ENCODE data around the gene ESR2.
"Not testable (repeated sequence)": the region's sequence is repeated elsewhere in the genome, so short reads cannot be mapped to it uniquely, and the experiment has no call there.

ESR2 gene

GRCh38 chr14:64220056-64220455, 74.1 kb downstream of the ESR2 start:
- DNase-seq = no peak

- DNase-seq = no peak
Observed at GRCh38 chr14:64218344-64219240, 75.6 kb downstream of the ESR2 start.

GRCh38 chr14:64217834-64218233, 76.3 kb downstream of the ESR2 start:
- no peak for DNase-seq

GRCh38 chr14:64217308-64217707, 76.9 kb downstream of the ESR2 start:
- DNase-seq = no peak

DNA sequence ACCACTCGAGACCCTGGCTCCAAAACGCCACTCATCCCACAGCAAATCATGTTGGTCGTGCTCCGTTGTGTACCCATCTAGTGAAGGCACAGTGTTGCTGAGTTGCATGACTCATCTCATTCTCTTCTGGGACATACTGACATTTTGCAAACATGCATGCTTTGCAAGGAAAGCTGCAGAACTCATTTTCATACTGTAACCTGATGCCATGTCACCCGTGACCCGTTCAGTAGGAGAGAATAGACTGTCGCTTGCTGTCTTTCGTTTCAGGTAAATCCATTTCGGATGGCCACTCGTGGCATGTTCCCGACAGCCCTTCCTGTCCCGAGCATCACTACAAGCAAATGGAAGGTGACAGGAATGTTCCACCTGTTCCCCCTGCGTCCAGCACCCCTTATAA, 78.2 kb downstream of the ESR2 start:
- no peak for DNase-seq

GRCh38 chr14:64215274-64215673, 78.9 kb downstream of the ESR2 start:
- no peak for DNase-seq

DNA sequence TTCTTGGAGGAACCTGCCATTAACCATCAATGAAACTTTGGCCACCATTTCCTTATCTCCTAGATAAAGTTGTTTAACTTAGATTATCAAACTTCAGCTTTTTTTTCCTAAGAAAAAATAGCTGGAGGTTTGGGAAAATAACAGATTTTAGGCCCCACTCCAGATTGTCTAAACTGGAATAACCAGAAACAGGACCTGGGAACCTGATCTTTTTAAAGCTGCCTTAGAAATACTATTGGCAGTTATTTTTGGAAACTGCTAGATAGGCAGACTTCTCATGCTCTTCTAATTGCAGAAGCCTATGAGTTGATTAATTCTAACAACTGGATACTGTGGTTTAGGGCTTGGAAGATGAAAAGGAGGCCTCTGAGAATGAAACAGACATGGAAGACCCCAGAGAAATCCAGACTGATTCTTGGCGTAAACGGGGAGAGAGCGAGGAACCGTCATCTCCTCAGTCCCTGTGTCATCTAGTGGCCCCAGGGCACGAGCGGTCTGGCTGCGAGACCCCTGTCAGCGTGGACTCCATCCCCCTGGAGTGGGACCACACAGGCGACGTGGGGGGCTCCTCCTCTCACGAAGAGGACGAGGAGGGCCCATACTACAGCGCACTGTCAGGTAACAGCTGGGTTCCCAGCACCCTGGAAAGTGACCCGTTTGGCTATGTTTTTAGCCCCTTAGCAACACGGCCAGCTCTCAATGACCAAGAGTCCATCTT, 80.2 kb downstream of the ESR2 start:
- no peak for DNase-seq

DNA sequence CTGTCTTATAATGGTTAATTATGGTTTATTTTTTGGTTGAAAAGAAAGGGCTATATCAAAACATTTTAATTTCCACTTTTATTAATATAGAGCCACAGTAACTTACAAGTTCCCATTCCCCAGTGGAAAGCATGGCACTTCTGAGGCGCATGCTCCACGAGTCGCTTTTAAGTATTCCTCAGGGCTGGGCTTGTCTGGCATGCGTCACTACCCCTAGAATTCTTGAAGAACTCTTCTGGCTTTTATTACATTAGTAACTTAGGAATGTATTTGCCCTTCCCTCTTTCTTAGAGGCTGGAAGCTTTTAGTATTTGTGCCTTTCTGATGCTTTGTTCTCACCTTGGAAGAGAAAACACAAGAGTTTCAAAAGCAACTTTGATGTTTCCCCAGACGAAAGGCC, 81.1 kb downstream of the ESR2 start:
- DNase-seq = no peak

GRCh38 chr14:64212666-64213065, 81.5 kb downstream of the ESR2 start:
- DNase-seq = no peak

DNA sequence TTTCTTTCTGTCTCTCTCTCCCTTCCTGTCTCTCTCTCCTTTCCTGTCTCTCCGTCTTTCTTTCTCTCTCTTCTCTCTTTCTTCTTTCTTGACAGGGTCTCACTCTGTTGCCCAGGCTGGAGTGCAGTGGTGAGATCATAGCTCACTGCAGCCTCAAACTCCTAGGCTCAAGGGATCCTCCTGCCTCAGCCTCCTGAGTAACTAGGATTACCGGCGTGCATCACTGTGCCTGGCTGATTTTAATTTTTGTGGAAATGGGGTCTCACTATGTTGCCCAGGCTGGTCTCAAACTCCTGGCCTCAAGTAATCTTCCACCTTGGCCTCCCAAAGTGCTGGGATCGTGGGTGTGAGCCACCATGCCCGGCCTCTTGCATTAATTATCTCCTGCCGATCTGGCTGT, 83.3 kb downstream of the ESR2 start:
- not testable (repeated sequence) for DNase-seq

DNA sequence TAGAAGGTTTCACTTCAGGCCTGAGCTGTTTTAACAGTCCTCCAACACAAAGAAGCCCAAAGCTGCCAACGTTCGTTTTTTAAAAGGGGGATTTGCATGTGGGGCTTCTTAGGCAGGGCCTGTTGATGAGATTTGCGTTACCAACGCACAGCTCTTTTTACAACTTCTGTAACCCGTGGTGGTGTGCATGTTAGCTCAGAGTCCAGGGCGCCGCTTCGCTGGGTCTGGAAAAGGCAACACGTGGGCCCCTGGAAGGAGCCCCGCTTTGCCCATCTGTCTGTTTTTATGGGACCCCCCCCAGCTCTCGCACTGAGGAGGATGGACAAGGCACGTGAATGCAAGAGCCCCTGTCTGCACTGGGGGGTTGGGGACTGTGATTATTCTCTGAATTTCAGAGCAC, 84.0 kb downstream of the ESR2 start:
- DNase-seq = no peak

GRCh38 chr14:64209444-64210131, 84.6 kb downstream of the ESR2 start:
- DNase-seq = no peak

- no peak for DNase-seq
Observed at GRCh38 chr14:64208981-64209380, 85.2 kb downstream of the ESR2 start.

- DNase-seq = no peak
Observed at GRCh38 chr14:64208261-64208660, 85.9 kb downstream of the ESR2 start.

- DNase-seq = no peak
Observed at GRCh38 chr14:64203366-64204006, 90.7 kb downstream of the ESR2 start.

DNA sequence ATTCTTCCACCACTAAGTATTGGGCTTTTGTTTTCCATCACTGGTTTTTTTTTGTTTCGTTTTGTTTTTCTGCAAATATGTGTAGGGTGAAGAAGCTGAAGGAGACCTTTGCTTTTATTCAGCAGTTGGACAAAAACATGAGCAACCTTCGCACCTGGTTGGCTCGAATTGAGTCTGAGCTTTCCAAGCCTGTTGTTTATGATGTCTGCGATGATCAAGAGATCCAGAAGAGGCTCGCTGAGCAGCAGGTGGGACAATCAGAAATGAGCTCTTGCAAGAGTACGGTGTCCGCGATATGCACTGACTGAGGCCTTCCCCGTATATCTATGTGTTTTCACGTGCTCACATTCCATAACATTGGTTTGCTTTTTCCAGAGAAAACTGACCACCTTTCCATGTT, 91.5 kb downstream of the ESR2 start:
- no peak for DNase-seq

- no peak for DNase-seq
Observed at GRCh38 chr14:64201921-64202545, 92.1 kb downstream of the ESR2 start.

- DNase-seq = no peak
Observed at GRCh38 chr14:64201296-64201695, 92.9 kb downstream of the ESR2 start.

GRCh38 chr14:64200170-64200569, 94.0 kb downstream of the ESR2 start:
- DNase-seq = no peak

DNA sequence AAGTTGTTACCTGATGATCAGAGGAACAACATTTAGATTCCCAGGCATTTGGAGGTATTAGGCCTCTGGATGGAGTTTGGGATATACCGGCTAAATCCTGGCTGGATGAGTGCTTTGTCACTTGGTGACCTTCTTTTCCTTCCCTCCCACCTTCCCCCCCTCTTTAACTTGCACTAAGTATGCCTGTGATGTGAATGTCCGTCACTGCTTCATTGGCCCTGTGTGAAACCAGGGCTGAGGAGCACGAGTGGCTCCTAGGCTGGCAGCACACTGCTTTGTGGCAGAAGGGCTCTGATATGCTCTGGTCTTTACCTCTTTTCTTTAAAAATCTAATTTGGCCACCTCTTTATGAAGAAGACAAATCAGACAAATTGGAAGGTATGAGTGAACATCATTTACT, 95.7 kb downstream of the ESR2 start:
- DNase-seq = no peak

DNA sequence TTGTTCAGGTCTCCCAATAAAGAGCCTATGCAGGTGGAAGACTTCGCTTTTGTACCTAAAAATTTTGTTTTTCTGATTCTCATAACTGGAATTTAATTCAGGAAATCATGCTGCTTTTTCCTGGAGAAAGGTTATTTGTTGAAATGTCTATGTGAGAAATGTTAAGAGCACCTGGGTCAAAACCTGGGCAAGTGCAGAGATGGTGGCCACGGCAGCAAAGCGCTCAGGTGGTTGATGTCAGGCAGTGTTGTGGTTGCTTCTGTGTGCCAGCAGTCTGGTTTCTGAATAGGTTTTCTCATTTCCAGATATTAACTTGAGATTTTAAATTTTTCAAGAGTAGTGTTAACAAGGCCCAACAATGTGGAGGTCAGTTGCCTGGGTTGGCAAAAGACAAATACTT, 96.2 kb downstream of the ESR2 start:
- DNase-seq = no peak

- DNase-seq = peak; percentile 17
Observed at GRCh38 chr14:64196814-64197411, 97.3 kb downstream of the ESR2 start.

Data from CD4-positive, alpha-beta T cell treated with Interleukin-4 for 4 hours (primary cell).